Measurements from ENCODE around the gene GINM1.
A peak's percentile ranks its signal among the peaks of the same experiment; 100 is the strongest.

The GINM1 gene

GRCh38 chr6:149627672-149628071 lies 61.5 kb downstream of the GINM1 start:
- no peak for DNase-seq (ENCODE audit: low read depth)
- H3K4me3 ChIP-seq (ENCODE audit: control insufficient read depth, low read depth, low read length), result no peak overlapping the region

GRCh38 chr6:149628875-149629510 lies 62.8 kb downstream of the GINM1 start:
- TF ChIP-seq CTCF (conservative IDR thresholded peaks at IDR 0.05; ENCODE audit: control insufficient read depth, insufficient read depth, low read depth, low read length), result no peak
- no peak for DNase-seq (ENCODE audit: low read depth)
- H3K4me3 ChIP-seq (ENCODE audit: control insufficient read depth, low read depth, low read length), result no peak overlapping the region

More at GRCh38 chr6:149627672-149628071, 61.5 kb downstream of the GINM1 start:
- no peak for TF ChIP-seq CTCF (conservative IDR thresholded peaks at IDR 0.05; ENCODE audit: control insufficient read depth, insufficient read depth, low read depth, low read length)

- TF ChIP-seq CTCF (conservative IDR thresholded peaks at IDR 0.05; ENCODE audit: control insufficient read depth, insufficient read depth, low read depth, low read length), result no peak
- H3K4me3 ChIP-seq (ENCODE audit: control insufficient read depth, low read depth, low read length), result no peak overlapping the region
- no peak for DNase-seq (ENCODE audit: low read depth)
Measured at GRCh38 chr6:149634315-149634714, 68.1 kb downstream of the GINM1 start.

GRCh38 chr6:149636124-149636523 lies 69.9 kb downstream of the GINM1 start:
- no peak overlapping the region for H3K4me3 ChIP-seq (ENCODE audit: control insufficient read depth, low read depth, low read length)
- TF ChIP-seq CTCF (conservative IDR thresholded peaks at IDR 0.05; ENCODE audit: control insufficient read depth, insufficient read depth, low read depth, low read length), result no peak
- DNase-seq (ENCODE audit: low read depth), result peak; percentile 51

Data from fibroblast of mammary gland (primary cell).